Brain microvascular endothelial cell (primary cell): ENCODE results near the gene ZNF14.
"Not testable (repeated sequence)": the region's sequence is repeated elsewhere in the genome, so short reads cannot be mapped to it uniquely, and the experiment has no call there.

Experiments used
- DNase-seq: peaks from one replicate; pipeline ENCODE4 v3.0.0-alpha.2; 2020
- H3K27ac ChIP-seq: fragments of 250-450 bp; sonication (Bioruptor Pico); 2 replicates; pipeline ENCODE4 v1.5.1; 2020; ENCODE audit warnings: mild to moderate bottlenecking, moderate library complexity
- H3K27me3 ChIP-seq: fragments of 250-450 bp; sonication (Bioruptor Pico); replicated peaks from 2 replicates; pipeline ENCODE4 v1.5.1; 2020; ENCODE audit warnings: mild to moderate bottlenecking
- H3K36me3 ChIP-seq: fragments of 250-450 bp; sonication (Bioruptor Pico); replicated peaks from 2 replicates; pipeline ENCODE4 v1.5.1; 2020; ENCODE audit warnings: mild to moderate bottlenecking
- H3K4me3 ChIP-seq: 2 replicates; pipeline ENCODE4 v1.5.1; 2011; ENCODE audit warnings: low read depth, mild to moderate bottlenecking, control low read depth, low read length, moderate library complexity
- CTCF ChIP-seq: IDR thresholded peaks from 2 replicates; pipeline ENCODE4 v1.5.1; 2011; ENCODE audit warnings: low read depth, mild to moderate bottlenecking, moderate library complexity, low read length, control low read depth, inconsistent platforms; ENCODE audit errors: missing control alignments
- in situ Hi-C: cut with HindIII; loops from 2 replicates; pipeline ENCODE4 v1.10.0; 2017; ENCODE audit warnings: low sequenced_read_pairs, low pct_ligation_motif_present

ZNF14 gene

GRCh38 chr19:19732579-19733501 lies at the start of gene ZNF14:
Gene ZNF14, minus strand, starts transcription at chr19:19733112. Its CDS starts 154 bp downstream, at chr19:19732958.
- DNase-seq, result peak; percentile 94
- Histone ChIP-seq H3K36me3 (no peaks in the 10 kb centered on the region), H3K27me3 (no peaks in the 10 kb centered on the region), H3K4me3 (peak within 1 kb of the TSS; percentile 98), H3K27ac (peak within 1 kb of the TSS; percentile 13)
- peak; percentile 34 for TF ChIP-seq CTCF
- in situ Hi-C loops, result no loop called here

GRCh38 chr19:19781791-19782190 lies 48.9 kb upstream of the ZNF14 start:
- in situ Hi-C loops, H3K4me3 ChIP-seq, H3K27ac ChIP-seq, DNase-seq, H3K36me3 ChIP-seq, H3K27me3 ChIP-seq: not testable (repeated sequence)

GRCh38 chr19:19778666-19779065 lies 45.8 kb upstream of the ZNF14 start:
- Histone ChIP-seq H3K4me3 (no peak overlapping the region), H3K27me3 (no peaks in the 10 kb centered on the region), H3K27ac (no peak overlapping the region), H3K36me3 (no peaks in the 10 kb centered on the region)
- TF ChIP-seq CTCF, result no peak
- in situ Hi-C loops, result no loop called here
- no peak for DNase-seq

- H3K27ac ChIP-seq, result no peak overlapping the region
- in situ Hi-C loops, result no loop called here
- TF ChIP-seq CTCF, result no peak
- H3K36me3 ChIP-seq, result no peaks in the 10 kb centered on the region
- no peak for DNase-seq
- H3K27me3 ChIP-seq, result no peaks in the 10 kb centered on the region
- H3K4me3 ChIP-seq, result no peak overlapping the region
Observed at GRCh38 chr19:19777692-19778091, 44.8 kb upstream of the ZNF14 start.

GRCh38 chr19:19776206-19777008 lies 43.5 kb upstream of the ZNF14 start:
- in situ Hi-C loops, result no loop called here
- DNase-seq, result peak; percentile 99
- peak overlapping the region; percentile 76 for H3K27ac ChIP-seq
- H3K36me3 ChIP-seq, result no peaks in the 10 kb centered on the region
- no peaks in the 10 kb centered on the region for H3K27me3 ChIP-seq
- peak; percentile 17 for TF ChIP-seq CTCF
- peak overlapping the region; percentile 86 for H3K4me3 ChIP-seq

- Histone ChIP-seq H3K27ac (peak overlapping the region; percentile 76), H3K27me3 (no peaks in the 10 kb centered on the region), H3K4me3 (peak overlapping the region; percentile 86), H3K36me3 (no peaks in the 10 kb centered on the region)
- in situ Hi-C loops, result no loop called here
- no peak for DNase-seq
- no peak for TF ChIP-seq CTCF
Observed at GRCh38 chr19:19775891-19776205, 42.9 kb upstream of the ZNF14 start.
